Brain microvascular endothelial cell (primary cell): ENCODE data around the gene MRPL41.
A peak's percentile ranks its signal among the peaks of the same experiment; 100 is the strongest.
"Not testable (repeated sequence)": the region's sequence is repeated elsewhere in the genome, so short reads cannot be mapped to it uniquely, and the experiment has no call there.

Source experiments
- DNase-seq: peaks from one replicate; pipeline ENCODE4 v3.0.0-alpha.2; 2020
- H3K27ac ChIP-seq: fragments of 250-450 bp; sonication (Bioruptor Pico); 2 replicates; pipeline ENCODE4 v1.5.1; 2020; ENCODE audit warnings: mild to moderate bottlenecking, moderate library complexity
- H3K27me3 ChIP-seq: fragments of 250-450 bp; sonication (Bioruptor Pico); replicated peaks from 2 replicates; pipeline ENCODE4 v1.5.1; 2020; ENCODE audit warnings: mild to moderate bottlenecking
- H3K36me3 ChIP-seq: fragments of 250-450 bp; sonication (Bioruptor Pico); replicated peaks from 2 replicates; pipeline ENCODE4 v1.5.1; 2020; ENCODE audit warnings: mild to moderate bottlenecking
- H3K4me3 ChIP-seq: 2 replicates; pipeline ENCODE4 v1.5.1; 2011; ENCODE audit warnings: low read depth, mild to moderate bottlenecking, control low read depth, low read length, moderate library complexity
- in situ Hi-C: cut with HindIII; loops from 2 replicates; pipeline ENCODE4 v1.10.0; 2017; ENCODE audit warnings: low sequenced_read_pairs, low pct_ligation_motif_present
- TF ChIP-seq, protein P1 (sequence below): IDR thresholded peaks from 2 replicates; pipeline ENCODE4 v1.5.1; 2011; ENCODE audit warnings: low read depth, mild to moderate bottlenecking, moderate library complexity, low read length, control low read depth, inconsistent platforms; ENCODE audit errors: missing control alignments

Gene MRPL41

GRCh38 chr9:137547687-137548543 is 3.8 kb upstream of the MRPL41 start:
- H3K27me3 ChIP-seq, result no peaks in the 10 kb centered on the region
- no peak overlapping the region for H3K4me3 ChIP-seq
- H3K27ac ChIP-seq, result no peak overlapping the region
- H3K36me3 ChIP-seq, result peaks cover under 1% of the 10 kb centered on the region
- in situ Hi-C loops, result no loop called here
- TF ChIP-seq, protein P1, sequence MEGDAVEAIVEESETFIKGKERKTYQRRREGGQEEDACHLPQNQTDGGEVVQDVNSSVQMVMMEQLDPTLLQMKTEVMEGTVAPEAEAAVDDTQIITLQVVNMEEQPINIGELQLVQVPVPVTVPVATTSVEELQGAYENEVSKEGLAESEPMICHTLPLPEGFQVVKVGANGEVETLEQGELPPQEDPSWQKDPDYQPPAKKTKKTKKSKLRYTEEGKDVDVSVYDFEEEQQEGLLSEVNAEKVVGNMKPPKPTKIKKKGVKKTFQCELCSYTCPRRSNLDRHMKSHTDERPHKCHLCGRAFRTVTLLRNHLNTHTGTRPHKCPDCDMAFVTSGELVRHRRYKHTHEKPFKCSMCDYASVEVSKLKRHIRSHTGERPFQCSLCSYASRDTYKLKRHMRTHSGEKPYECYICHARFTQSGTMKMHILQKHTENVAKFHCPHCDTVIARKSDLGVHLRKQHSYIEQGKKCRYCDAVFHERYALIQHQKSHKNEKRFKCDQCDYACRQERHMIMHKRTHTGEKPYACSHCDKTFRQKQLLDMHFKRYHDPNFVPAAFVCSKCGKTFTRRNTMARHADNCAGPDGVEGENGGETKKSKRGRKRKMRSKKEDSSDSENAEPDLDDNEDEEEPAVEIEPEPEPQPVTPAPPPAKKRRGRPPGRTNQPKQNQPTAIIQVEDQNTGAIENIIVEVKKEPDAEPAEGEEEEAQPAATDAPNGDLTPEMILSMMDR, result no peak
- DNase-seq, result no peak

- Histone ChIP-seq H3K4me3 (peak within 1 kb of the TSS; percentile 60), H3K36me3 (peaks cover 10% of the 10 kb centered on the region), H3K27me3 (no peaks in the 10 kb centered on the region), H3K27ac (peak within 1 kb of the TSS; percentile 59)
- TF ChIP-seq, protein P1, result no peak
- in situ Hi-C loops, result no loop called here
- DNase-seq, result peak; percentile 49
Observed at GRCh38 chr9:137550231-137550621, 1.5 kb upstream of the MRPL41 start, which contains the start of gene PNPLA7. TSS of gene PNPLA7 (minus strand) at chr9:137550402. CDS start at chr9:137550197, 205 bp downstream.

DNA sequence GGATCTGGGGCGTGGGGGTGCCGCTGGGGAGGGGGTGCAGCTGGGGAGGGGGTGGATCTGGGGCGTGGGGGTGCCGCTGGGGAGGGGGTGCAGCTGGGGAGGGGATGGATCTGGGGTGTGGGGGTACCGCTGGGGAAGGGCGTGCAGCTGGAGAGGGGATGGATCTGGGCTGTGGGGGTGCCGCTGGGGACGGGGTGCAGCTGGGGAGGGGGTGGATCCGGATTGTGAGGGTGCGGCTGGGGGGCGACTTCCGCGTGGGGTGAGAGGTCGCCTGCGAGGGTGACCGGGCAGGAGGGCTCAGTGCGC is 768 bp upstream of the MRPL41 start:
- Histone ChIP-seq H3K4me3 (peak overlapping the region; percentile 60), H3K36me3 (peaks cover 16% of the 10 kb centered on the region), H3K27ac (peak overlapping the region; percentile 59)
- H3K27me3 ChIP-seq, DNase-seq, in situ Hi-C loops: not testable (repeated sequence)

DNA sequence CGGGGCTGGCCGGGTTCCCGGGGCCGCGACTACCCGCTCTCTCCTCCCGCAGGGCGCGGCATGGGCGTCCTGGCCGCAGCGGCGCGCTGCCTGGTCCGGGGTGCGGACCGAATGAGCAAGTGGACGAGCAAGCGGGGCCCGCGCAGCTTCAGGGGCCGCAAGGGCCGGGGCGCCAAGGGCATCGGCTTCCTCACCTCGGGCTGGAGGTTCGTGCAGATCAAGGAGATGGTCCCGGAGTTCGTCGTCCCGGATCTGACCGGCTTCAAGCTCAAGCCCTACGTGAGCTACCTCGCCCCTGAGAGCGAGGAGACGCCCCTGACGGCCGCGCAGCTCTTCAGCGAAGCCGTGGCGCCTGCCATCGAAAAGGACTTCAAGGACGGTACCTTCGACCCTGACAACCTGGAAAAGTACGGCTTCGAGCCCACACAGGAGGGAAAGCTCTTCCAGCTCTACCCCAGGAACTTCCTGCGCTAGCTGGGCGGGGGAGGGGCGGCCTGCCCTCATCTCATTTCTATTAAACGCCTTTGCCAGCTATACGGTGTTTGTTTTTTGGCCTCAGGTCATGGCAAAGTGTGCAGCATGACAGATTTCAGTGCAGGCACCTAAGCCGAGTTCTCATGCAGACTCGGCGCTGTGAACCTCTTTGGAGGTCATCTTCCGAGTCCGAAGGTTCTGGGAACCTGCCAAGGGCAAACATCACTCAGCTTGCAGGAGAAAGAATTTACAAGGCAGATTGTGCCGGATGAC is 516 bp downstream of the MRPL41 start:
- no peak for DNase-seq
- in situ Hi-C loops, result no loop called here
- TF ChIP-seq, protein P1, result no peak
- Histone ChIP-seq H3K27me3 (no peaks in the 10 kb centered on the region), H3K4me3 (peak overlapping the region; percentile 84), H3K27ac (peak overlapping the region; percentile 67), H3K36me3 (peaks cover 26% of the 10 kb centered on the region)

DNA sequence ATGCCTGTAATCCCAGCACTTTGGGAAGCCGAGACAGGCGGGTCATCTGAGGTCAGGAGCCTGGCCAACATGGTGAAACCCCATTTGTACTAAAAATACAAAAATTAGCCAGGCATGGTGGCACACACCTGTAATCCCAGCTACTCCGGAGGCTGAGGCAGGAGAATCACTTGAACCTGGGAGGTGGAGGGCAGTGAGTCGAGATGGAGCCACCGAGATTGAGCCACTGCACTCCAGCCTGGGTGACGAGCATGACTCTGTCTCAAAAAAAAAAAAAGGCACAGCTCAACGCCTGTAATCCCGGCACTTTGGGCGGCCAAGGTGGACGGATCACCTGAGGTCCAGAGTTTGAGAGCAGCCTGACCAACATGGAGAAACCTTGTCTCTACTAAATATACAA is 2.0 kb downstream of the MRPL41 start:
- peaks cover 36% of the 10 kb centered on the region for H3K36me3 ChIP-seq
- DNase-seq, H3K27me3 ChIP-seq, in situ Hi-C loops, H3K4me3 ChIP-seq, H3K27ac ChIP-seq: not testable (repeated sequence)

DNA sequence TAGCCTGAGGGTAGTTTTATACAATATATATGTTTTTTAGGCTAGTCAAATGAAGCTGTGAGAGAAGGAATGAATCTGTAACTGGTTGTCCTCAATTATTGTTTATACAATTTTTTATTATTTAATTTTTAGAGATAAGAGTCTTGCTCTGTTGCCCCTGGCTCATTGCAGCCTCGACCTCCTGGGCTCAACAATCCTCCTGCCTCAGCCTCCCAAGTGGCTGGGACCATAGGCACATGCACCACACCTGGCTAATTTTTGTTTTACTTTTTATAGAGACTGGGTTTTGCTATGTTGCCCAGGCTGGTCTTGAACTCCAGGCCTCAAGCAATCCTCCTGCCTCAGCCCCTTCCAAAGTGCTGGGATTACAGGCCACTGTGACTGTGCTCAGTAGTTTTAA is 2.7 kb downstream of the MRPL41 start:
- in situ Hi-C loops, result no loop called here
- TF ChIP-seq, protein P1, result no peak
- no peaks in the 10 kb centered on the region for H3K27me3 ChIP-seq
- peaks cover 38% of the 10 kb centered on the region for H3K36me3 ChIP-seq
- no peak overlapping the region for H3K27ac ChIP-seq
- no peak for DNase-seq
- no peak overlapping the region for H3K4me3 ChIP-seq
